Dermis blood vessel endothelial cell (primary cell): ENCODE measurements around the gene CEP350. TPM values are rescaled to one million over a fixed set of nuclear protein-coding genes. Genes with fewer than 3 reads are reported as not detected.

Experiments
- DNase-seq: peaks from one replicate; pipeline ENCODE4 v3.0.0; 2010
- total RNA-seq: library from RNA; depleted of rRNA; stranded (reverse); fragments of >200 nt; gene quantifications from 2 replicates; pipeline ENCODE4 v1.2.3, GENCODE V29; 2014

The CEP350 gene, protein sequence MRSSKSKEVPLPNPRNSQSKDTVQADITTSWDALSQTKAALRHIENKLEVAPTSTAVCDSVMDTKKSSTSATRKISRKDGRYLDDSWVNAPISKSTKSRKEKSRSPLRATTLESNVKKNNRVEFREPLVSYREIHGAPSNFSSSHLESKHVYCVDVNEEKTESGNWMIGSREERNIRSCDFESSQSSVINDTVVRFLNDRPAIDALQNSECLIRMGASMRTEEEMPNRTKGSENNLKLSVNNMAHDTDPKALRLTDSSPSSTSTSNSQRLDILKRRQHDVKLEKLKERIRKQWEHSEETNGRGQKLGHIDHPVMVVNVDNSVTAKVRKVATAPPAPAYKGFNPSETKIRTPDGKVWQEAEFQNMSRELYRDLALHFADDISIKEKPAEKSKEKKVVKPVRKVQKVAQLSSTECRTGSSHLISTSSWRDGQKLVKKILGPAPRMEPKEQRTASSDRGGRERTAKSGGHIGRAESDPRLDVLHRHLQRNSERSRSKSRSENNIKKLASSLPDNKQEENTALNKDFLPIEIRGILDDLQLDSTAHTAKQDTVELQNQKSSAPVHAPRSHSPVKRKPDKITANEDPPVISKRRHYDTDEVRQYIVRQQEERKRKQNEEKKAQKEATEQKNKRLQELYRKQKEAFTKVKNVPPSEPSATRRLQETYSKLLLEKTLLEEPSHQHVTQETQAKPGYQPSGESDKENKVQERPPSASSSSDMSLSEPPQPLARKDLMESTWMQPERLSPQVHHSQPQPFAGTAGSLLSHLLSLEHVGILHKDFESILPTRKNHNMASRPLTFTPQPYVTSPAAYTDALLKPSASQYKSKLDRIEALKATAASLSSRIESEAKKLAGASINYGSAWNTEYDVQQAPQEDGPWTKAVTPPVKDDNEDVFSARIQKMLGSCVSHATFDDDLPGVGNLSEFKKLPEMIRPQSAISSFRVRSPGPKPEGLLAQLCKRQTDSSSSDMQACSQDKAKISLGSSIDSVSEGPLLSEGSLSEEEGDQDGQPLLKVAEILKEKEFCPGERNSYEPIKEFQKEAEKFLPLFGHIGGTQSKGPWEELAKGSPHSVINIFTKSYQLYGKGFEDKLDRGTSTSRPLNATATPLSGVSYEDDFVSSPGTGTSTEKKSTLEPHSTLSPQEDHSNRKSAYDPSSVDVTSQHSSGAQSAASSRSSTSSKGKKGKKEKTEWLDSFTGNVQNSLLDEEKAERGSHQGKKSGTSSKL (N-terminal part only)
- 61.6 and 64.0 TPM in 2 replicates for total RNA-seq

DNA sequence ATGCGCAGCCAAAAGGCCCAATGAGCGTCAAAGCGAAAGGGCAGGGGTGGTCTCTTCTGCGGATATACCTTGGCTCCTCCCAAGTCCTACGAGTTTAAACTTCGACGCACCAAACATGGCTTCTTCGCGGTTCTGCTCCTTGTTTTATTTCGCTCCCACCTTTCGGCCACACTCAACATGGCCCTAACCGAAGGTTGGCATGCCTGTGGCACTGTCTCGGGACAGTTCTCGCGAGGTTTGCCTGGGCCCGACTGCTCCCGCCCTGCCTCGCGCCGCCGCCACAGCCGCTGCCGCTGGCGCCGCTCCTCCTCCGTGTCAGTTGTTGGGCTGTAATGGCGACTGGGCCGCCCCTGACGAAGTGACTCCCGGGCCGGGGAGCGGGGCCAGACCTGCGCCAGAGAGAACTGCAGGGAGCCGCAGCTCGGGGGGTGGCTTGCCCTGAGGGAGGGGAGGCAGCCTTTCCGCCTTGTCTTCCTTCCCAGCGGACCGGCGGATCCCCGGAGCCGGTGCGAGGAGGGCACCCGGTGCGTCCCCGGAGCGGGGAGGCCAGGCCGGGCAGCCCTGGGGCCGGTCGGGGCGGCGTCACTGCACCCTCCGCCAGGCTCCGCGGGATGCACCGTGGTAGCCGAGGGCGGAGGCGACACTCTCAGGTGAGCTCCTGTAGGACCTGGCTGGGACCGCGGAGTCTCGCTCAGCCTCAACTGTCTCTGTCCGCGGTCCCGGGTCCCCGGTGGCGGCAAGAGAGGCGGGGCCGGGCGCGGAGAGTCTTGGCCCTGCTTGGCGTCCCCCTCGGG, at the start of gene CEP350:
TSS of gene CEP350 (plus strand) at position 318 of the 794 bp plus-strand sequence. CDS start 31,372 bp downstream, outside the sequence.
- DNase-seq, result peak; percentile 100

DNA sequence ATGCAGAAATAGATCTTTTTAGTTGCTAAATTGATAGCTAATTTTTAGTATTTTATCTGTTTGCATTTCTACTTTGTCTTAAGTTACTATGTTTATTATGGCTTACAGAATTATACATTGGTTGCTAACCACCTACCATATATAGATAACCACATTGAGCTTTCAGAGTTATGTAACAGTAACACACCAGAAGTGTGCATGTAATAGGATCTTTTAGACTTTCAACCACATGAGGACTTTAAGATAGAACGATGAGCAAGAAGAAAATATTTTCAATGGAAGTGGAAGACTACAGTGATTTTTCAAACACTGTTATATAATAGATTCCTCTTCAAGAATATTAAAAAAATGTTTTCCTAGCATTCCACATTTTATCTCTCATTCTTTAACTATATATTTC, 43.7 kb upstream of the CEP350 start:
- DNase-seq, result no peak

DNA sequence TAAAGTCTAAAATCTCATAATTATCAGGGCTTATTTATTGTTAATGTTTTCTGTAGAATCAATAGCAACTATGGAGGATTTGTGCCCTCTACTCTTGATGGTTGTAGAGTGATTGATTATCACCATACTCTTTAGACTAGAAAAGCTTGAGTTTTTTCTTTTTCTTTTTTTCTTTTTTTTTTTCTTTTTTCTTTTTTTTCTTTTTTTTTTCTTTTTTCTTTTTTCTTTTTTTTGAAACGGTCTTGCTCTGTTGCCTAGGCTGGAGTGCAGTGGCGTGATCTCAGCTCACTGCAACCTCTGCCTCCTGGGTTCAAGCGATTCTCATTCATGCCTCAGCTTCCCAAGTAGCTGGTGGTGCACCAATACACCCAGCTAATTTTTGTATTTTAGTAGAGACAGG, 42.8 kb upstream of the CEP350 start:
- no peak for DNase-seq

DNA sequence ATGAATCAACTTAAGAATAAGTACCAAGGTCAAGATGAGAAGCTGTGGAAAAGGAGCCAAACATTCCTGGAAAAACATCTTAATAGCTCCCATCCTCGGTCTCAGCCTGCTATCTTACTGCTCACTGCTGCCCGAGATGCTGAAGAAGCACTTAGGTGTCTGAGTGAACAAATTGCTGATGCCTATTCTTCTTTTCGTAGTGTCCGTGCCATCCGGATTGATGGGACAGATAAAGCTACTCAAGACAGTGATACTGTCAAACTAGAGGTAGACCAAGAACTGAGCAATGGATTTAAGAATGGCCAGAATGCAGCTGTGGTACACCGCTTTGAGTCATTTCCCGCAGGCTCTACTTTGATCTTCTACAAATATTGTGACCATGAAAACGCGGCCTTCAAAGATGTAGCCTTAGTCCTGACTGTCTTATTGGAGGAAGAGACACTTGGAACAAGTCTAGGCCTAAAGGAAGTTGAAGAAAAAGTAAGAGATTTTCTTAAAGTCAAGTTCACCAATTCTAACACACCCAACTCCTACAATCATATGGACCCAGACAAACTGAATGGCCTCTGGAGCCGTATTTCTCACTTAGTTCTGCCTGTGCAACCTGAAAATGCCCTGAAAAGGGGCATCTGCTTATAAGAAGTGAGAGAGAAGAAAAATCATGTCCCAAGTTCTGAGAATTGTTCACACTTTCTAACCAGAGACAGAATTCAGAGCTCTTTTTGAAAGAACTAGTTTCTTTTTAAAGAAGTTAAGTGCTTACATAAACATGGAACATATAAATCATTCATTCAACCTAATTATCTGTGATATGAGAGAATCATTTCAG, 36.8 kb upstream of the CEP350 start:
- no peak for DNase-seq

- DNase-seq, result no peak
Measured at GRCh38 chr1:179921472-179921871, 33.1 kb upstream of the CEP350 start.

- no peak for DNase-seq
Measured at GRCh38 chr1:179921981-179922872, 32.4 kb upstream of the CEP350 start.

GRCh38 chr1:179923029-179923428, 31.6 kb upstream of the CEP350 start:
- no peak for DNase-seq

- no peak for DNase-seq
Measured at GRCh38 chr1:179924268-179924667, 30.3 kb upstream of the CEP350 start.

GRCh38 chr1:179925302-179925701, 29.3 kb upstream of the CEP350 start:
- no peak for DNase-seq

DNA sequence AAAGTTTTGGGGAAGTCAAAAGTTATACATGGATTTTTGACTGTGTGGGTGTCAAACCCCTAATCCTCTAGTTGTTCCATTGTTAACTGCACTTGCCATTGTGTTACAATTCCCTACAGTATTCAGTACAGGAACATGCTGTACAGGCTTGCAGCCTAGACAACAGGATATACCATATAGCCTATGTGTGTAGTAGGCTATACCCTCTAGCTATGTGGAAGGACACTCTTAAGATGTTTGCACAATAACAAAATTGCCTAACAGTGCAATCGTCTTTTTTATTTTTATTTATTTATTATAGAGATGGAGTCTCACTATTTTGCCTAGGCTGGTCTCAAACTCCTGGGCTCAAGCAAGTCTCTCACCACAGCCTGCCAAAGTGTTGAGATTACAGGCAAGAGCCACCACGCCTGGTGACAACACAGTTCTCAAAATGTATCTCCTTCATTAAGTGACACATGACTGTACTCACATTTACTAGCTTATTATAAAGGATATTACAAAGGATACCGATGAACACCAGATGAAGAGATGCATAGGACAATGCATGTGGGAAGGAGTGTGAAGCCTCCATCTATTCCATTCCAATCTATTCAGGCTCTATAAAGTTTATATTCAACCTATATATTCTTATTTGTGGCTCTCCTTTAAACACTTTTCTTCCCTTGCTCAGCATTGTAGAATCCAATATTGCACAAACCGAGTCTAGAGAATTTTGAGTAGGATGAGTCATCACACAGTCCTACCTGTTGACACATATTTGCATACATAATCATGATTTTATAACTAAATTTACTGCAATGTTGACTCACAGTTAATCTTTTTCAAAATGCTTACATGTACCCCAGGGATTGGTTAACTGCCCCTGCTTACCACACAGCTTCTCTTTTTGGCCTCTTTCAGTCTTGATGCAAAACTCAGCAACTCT, 28.4 kb upstream of the CEP350 start:
- no peak for DNase-seq

- no peak for DNase-seq
Measured at GRCh38 chr1:179926850-179927205, 27.8 kb upstream of the CEP350 start.

GRCh38 chr1:179929955-179930798, 24.4 kb upstream of the CEP350 start:
- no peak for DNase-seq

- DNase-seq, result no peak
Measured at GRCh38 chr1:179930867-179931266, 23.7 kb upstream of the CEP350 start.

DNA sequence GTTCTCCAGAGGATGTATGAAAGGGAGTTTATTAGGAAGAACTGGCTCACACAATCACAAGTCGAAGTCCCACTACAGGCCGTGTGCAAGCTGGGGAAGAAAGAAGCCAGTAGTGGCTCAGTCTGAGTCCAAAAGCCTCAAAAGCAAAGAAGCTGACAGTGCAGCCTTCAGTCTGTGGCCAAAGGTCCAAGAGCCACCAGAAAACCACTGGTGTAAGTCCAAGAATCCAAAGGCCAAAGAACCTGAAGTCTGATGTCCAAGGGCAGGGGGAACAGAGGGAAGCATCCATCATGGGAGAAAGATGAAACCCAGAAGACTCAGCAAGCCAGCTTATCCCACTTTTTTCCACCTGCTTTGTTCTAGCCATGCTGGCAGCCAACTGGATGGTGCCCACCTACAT, 21.4 kb upstream of the CEP350 start:
- no peak for DNase-seq

- DNase-seq, result no peak
Measured at GRCh38 chr1:179935909-179936496, 18.6 kb upstream of the CEP350 start.

DNA sequence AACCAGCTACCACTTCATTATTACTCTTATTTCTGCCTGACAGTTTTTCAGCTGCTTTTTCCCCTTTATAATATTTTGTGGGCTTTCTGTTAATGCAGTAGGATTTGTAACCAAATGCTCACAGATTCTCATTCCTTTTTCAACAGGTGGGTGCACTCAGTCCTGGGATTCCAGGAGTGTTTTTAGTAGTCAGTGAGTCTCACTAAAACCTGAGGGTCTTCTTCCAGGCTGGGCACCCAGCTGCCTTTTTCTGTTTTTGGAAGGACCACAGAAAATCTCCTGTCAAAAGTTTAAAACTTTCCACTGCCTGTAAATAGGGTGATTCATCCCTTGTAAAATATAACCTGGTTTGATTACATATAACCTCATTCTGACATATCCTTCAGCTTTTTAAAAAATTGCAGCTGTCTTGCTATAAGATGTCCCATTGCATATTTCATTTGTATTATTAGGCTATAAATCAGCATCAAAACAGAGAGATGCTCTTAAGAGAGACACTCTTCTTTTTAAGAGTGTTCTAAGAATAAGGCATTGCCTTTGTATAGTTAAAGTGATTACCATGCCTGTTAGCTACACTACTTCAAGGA, 16.8 kb upstream of the CEP350 start:
- DNase-seq, result no peak

DNA sequence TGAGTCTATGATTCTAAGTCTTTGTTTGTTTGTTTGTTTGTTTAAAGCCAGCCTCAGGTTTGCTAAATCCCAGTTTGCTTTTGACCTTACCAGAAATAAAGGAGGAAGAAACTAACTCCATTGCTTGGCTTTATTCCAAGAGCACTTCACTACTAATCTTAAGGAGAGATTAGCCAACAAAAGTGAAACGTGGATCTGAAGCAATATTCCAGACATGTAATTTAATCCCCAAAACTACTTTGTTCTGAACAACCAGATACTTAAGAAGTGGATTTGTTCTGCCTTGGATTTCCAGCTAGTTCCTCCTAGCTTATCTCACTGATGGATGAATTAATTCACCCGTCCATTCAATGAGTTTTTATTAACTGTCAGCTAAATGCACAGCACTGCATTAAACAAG, 15.9 kb upstream of the CEP350 start:
- DNase-seq, result peak; percentile 13
